ENCODE measurements around the gene QPCT.
A peak's percentile ranks its signal among the peaks of the same experiment; 100 is the strongest.
"Not testable (repeated sequence)": the region's sequence is repeated elsewhere in the genome, so short reads cannot be mapped to it uniquely, and the experiment has no call there.

Gene QPCT

GRCh38 chr2:37344453-37345361 is at the start of gene QPCT:
QPCT (plus strand) TSS chr2:37344630; CDS start chr2:37344732, 102 bp downstream.
- Histone ChIP-seq H3K4me1 (ENCODE audit: control insufficient read depth, insufficient read depth, low read length, unreplicated experiment) (peaks cover 15% of the 10 kb centered on the region), H2AFZ (ENCODE audit: low read length, unreplicated experiment) (peak within 1 kb of the TSS; percentile 82), H3K79me2 (ENCODE audit: control insufficient read depth, insufficient read depth, low read length, unreplicated experiment) (no peaks in the 10 kb centered on the region), H3K36me3 (ENCODE audit: insufficient read depth, low read length) (no peaks in the 10 kb centered on the region), H3K27ac (ENCODE audit: low read depth, low read length) (peak within 1 kb of the TSS; percentile 38), H3K4me3 (ENCODE audit: low read depth, low read length) (peak within 1 kb of the TSS; percentile 81), H3K27me3 (ENCODE audit: insufficient read depth, low read length) (no peaks in the 10 kb centered on the region)

- not testable (repeated sequence) for H3K27ac ChIP-seq (ENCODE audit: low read depth, low read length); H3K4me1 ChIP-seq (ENCODE audit: control insufficient read depth, insufficient read depth, low read length, unreplicated experiment); H3K36me3 ChIP-seq (ENCODE audit: insufficient read depth, low read length); H2AFZ ChIP-seq (ENCODE audit: low read length, unreplicated experiment); H3K27me3 ChIP-seq (ENCODE audit: insufficient read depth, low read length); H3K4me3 ChIP-seq (ENCODE audit: low read depth, low read length)
- H3K79me2 ChIP-seq (ENCODE audit: control insufficient read depth, insufficient read depth, low read length, unreplicated experiment): peaks cover 45% of the 10 kb centered on the region
Observed at GRCh38 chr2:37294858-37295257, 49.6 kb upstream of the QPCT start.

GRCh38 chr2:37295469-37296073 is 48.9 kb upstream of the QPCT start:
- no peak overlapping the region for H3K4me3 ChIP-seq (ENCODE audit: low read depth, low read length)
- 0 out of 2 replicates have a peak, but pooled peaks cover under 1% of the 10 kb centered on the region for H3K36me3 ChIP-seq (ENCODE audit: insufficient read depth, low read length)
- no peak overlapping the region for H2AFZ ChIP-seq (ENCODE audit: low read length, unreplicated experiment)
- peaks cover 1% of the 10 kb centered on the region for H3K4me1 ChIP-seq (ENCODE audit: control insufficient read depth, insufficient read depth, low read length, unreplicated experiment)
- H3K27me3 ChIP-seq (ENCODE audit: insufficient read depth, low read length): no peaks in the 10 kb centered on the region
- no peak overlapping the region for H3K27ac ChIP-seq (ENCODE audit: low read depth, low read length)
- peaks cover 52% of the 10 kb centered on the region for H3K79me2 ChIP-seq (ENCODE audit: control insufficient read depth, insufficient read depth, low read length, unreplicated experiment)

- Histone ChIP-seq H3K36me3 (ENCODE audit: insufficient read depth, low read length) (0 out of 2 replicates have a peak, but pooled peaks cover 3% of the 10 kb centered on the region), H3K27ac (ENCODE audit: low read depth, low read length) (no peak overlapping the region), H2AFZ (ENCODE audit: low read length, unreplicated experiment) (no peak overlapping the region), H3K4me3 (ENCODE audit: low read depth, low read length) (no peak overlapping the region), H3K79me2 (ENCODE audit: control insufficient read depth, insufficient read depth, low read length, unreplicated experiment) (peaks cover 65% of the 10 kb centered on the region), H3K4me1 (ENCODE audit: control insufficient read depth, insufficient read depth, low read length, unreplicated experiment) (peaks cover 12% of the 10 kb centered on the region), H3K27me3 (ENCODE audit: insufficient read depth, low read length) (no peaks in the 10 kb centered on the region)
Observed at GRCh38 chr2:37297632-37298031, 46.8 kb upstream of the QPCT start.

GRCh38 chr2:37300146-37300545 is 44.3 kb upstream of the QPCT start:
- H2AFZ ChIP-seq (ENCODE audit: low read length, unreplicated experiment): no peak overlapping the region
- H3K4me3 ChIP-seq (ENCODE audit: low read depth, low read length): no peak overlapping the region
- H3K4me1 ChIP-seq (ENCODE audit: control insufficient read depth, insufficient read depth, low read length, unreplicated experiment): peaks cover 12% of the 10 kb centered on the region
- H3K79me2 ChIP-seq (ENCODE audit: control insufficient read depth, insufficient read depth, low read length, unreplicated experiment): peaks cover 72% of the 10 kb centered on the region
- H3K27ac ChIP-seq (ENCODE audit: low read depth, low read length): no peak overlapping the region
- 0 out of 2 replicates have a peak, but pooled peaks cover 9% of the 10 kb centered on the region for H3K36me3 ChIP-seq (ENCODE audit: insufficient read depth, low read length)
- no peaks in the 10 kb centered on the region for H3K27me3 ChIP-seq (ENCODE audit: insufficient read depth, low read length)

- Histone ChIP-seq H3K27ac (ENCODE audit: low read depth, low read length) (no peak overlapping the region), H3K36me3 (ENCODE audit: insufficient read depth, low read length) (0 out of 2 replicates have a peak, but pooled peaks cover 9% of the 10 kb centered on the region), H3K27me3 (ENCODE audit: insufficient read depth, low read length) (no peaks in the 10 kb centered on the region), H2AFZ (ENCODE audit: low read length, unreplicated experiment) (no peak overlapping the region), H3K79me2 (ENCODE audit: control insufficient read depth, insufficient read depth, low read length, unreplicated experiment) (peaks cover 72% of the 10 kb centered on the region), H3K4me1 (ENCODE audit: control insufficient read depth, insufficient read depth, low read length, unreplicated experiment) (peaks cover 12% of the 10 kb centered on the region), H3K4me3 (ENCODE audit: low read depth, low read length) (no peak overlapping the region)
Observed at GRCh38 chr2:37300578-37300977, 43.9 kb upstream of the QPCT start.

- Histone ChIP-seq H2AFZ (ENCODE audit: low read length, unreplicated experiment) (no peak overlapping the region), H3K36me3 (ENCODE audit: insufficient read depth, low read length) (0 out of 2 replicates have a peak, but pooled peaks cover 9% of the 10 kb centered on the region), H3K79me2 (ENCODE audit: control insufficient read depth, insufficient read depth, low read length, unreplicated experiment) (peaks cover 71% of the 10 kb centered on the region), H3K27ac (ENCODE audit: low read depth, low read length) (no peak overlapping the region), H3K4me3 (ENCODE audit: low read depth, low read length) (no peak overlapping the region), H3K4me1 (ENCODE audit: control insufficient read depth, insufficient read depth, low read length, unreplicated experiment) (peaks cover 12% of the 10 kb centered on the region), H3K27me3 (ENCODE audit: insufficient read depth, low read length) (no peaks in the 10 kb centered on the region)
Observed at GRCh38 chr2:37301408-37301807, 43.0 kb upstream of the QPCT start.

GRCh38 chr2:37302701-37303252 is 41.7 kb upstream of the QPCT start:
- Histone ChIP-seq H3K4me3 (ENCODE audit: low read depth, low read length) (no peak overlapping the region), H2AFZ (ENCODE audit: low read length, unreplicated experiment) (no peak overlapping the region), H3K4me1 (ENCODE audit: control insufficient read depth, insufficient read depth, low read length, unreplicated experiment) (peaks cover 15% of the 10 kb centered on the region), H3K27me3 (ENCODE audit: insufficient read depth, low read length) (no peaks in the 10 kb centered on the region), H3K36me3 (ENCODE audit: insufficient read depth, low read length) (0 out of 2 replicates have a peak, but pooled peaks cover 9% of the 10 kb centered on the region), H3K79me2 (ENCODE audit: control insufficient read depth, insufficient read depth, low read length, unreplicated experiment) (peaks cover 74% of the 10 kb centered on the region), H3K27ac (ENCODE audit: low read depth, low read length) (no peak overlapping the region)

- H3K79me2 ChIP-seq (ENCODE audit: control insufficient read depth, insufficient read depth, low read length, unreplicated experiment): peaks cover 64% of the 10 kb centered on the region
- H3K27me3 ChIP-seq (ENCODE audit: insufficient read depth, low read length): no peaks in the 10 kb centered on the region
- H2AFZ ChIP-seq (ENCODE audit: low read length, unreplicated experiment): no peak overlapping the region
- H3K36me3 ChIP-seq (ENCODE audit: insufficient read depth, low read length): 0 out of 2 replicates have a peak, but pooled peaks cover 6% of the 10 kb centered on the region
- H3K4me1 ChIP-seq (ENCODE audit: control insufficient read depth, insufficient read depth, low read length, unreplicated experiment): peaks cover 11% of the 10 kb centered on the region
- H3K27ac ChIP-seq (ENCODE audit: low read depth, low read length): no peak overlapping the region
- no peak overlapping the region for H3K4me3 ChIP-seq (ENCODE audit: low read depth, low read length)
Observed at GRCh38 chr2:37306024-37306423, 38.4 kb upstream of the QPCT start.

- H3K4me3 ChIP-seq (ENCODE audit: low read depth, low read length): no peak overlapping the region
Observed at GRCh38 chr2:37307500-37307899, 36.9 kb upstream of the QPCT start.

More at GRCh38 chr2:37307500-37307899, 36.9 kb upstream of the QPCT start:
- Histone ChIP-seq H3K27ac (ENCODE audit: low read depth, low read length) (no peak overlapping the region), H3K27me3 (ENCODE audit: insufficient read depth, low read length) (no peaks in the 10 kb centered on the region), H3K36me3 (ENCODE audit: insufficient read depth, low read length) (0 out of 2 replicates have a peak, but pooled peaks cover 6% of the 10 kb centered on the region), H2AFZ (ENCODE audit: low read length, unreplicated experiment) (no peak overlapping the region), H3K79me2 (ENCODE audit: control insufficient read depth, insufficient read depth, low read length, unreplicated experiment) (peaks cover 66% of the 10 kb centered on the region), H3K4me1 (ENCODE audit: control insufficient read depth, insufficient read depth, low read length, unreplicated experiment) (peaks cover 12% of the 10 kb centered on the region)

Data from ACC112 (cell line).